SK-N-SH treated with all-trans-retinoic acid at 6 μM for 48 hours (cell line): Measurements from ENCODE around the gene PPP1R8.

ENCODE experiments used
- BACH2 ChIP-seq: fragments of 250-450 bp; sonication (Bioruptor Pico); IDR thresholded peaks from 2 replicates; pipeline ENCODE4 v1.9.0; 2021; ENCODE audit warnings: mild to moderate bottlenecking, borderline replicate concordance
- CREB5 ChIP-seq: fragments of 250-450 bp; sonication (Bioruptor Pico); IDR thresholded peaks from 2 replicates; pipeline ENCODE4 v1.5.1; 2020; ENCODE audit warnings: low read depth, mild to moderate bottlenecking, moderate library complexity
- GLIS3 ChIP-seq: fragments of 250-450 bp; sonication (Bioruptor Pico); IDR thresholded peaks from 2 replicates; pipeline ENCODE4 v1.5.0; 2020; ENCODE audit warnings: mild to moderate bottlenecking, moderate library complexity
- ISL1 ChIP-seq: fragments of 250-450 bp; sonication (Bioruptor Pico); IDR thresholded peaks from 2 replicates; pipeline ENCODE4 v2.1.2; 2022; ENCODE audit warnings: mild to moderate bottlenecking, moderate library complexity
- PATZ1 ChIP-seq: fragments of 250-450 bp; sonication (Bioruptor Pico); IDR thresholded peaks from 2 replicates; pipeline ENCODE4 v1.8.0; 2020; ENCODE audit warnings: mild to moderate bottlenecking, moderate library complexity, borderline replicate concordance
- PPARA ChIP-seq: fragments of 250-450 bp; sonication (Bioruptor Pico); IDR thresholded peaks from 2 replicates; pipeline ENCODE4 v1.5.0; 2020; ENCODE audit warnings: mild to moderate bottlenecking, borderline replicate concordance
- RARB ChIP-seq: fragments of 250-450 bp; sonication (Bioruptor Pico); IDR thresholded peaks from 2 replicates; pipeline ENCODE4 v1.8.0; 2021; ENCODE audit warnings: mild to moderate bottlenecking, moderate library complexity
- SNAI2 ChIP-seq: fragments of 250-450 bp; sonication (Bioruptor Pico); IDR thresholded peaks from 2 replicates; pipeline ENCODE4 v1.5.0; 2020; ENCODE audit warnings: mild to moderate bottlenecking, moderate library complexity
- TCF4 ChIP-seq: fragments of 250-450 bp; sonication (Bioruptor Pico); IDR thresholded peaks from 2 replicates; pipeline ENCODE4 v1.8.0; 2021; ENCODE audit warnings: mild to moderate bottlenecking, moderate library complexity, borderline replicate concordance
- ZFP3 ChIP-seq: fragments of 250-450 bp; sonication (Bioruptor Pico); IDR thresholded peaks from 2 replicates; pipeline ENCODE4 v1.5.0; 2020; ENCODE audit warnings: mild to moderate bottlenecking, moderate library complexity

GRCh38 chr1:27877115-27877416, 46.5 kb downstream of the PPP1R8 start:
- TF ChIP-seq ISL1 (CRISPR knock-in tag) = no peak
- no peak for TF ChIP-seq PPARA
- TF ChIP-seq SNAI2 (CRISPR knock-in tag) = no peak
- TF ChIP-seq GLIS3 = no peak
- TF ChIP-seq ZFP3 (CRISPR knock-in tag) = no peak
- TF ChIP-seq BACH2 (CRISPR knock-in tag) = no peak
- no peak for TF ChIP-seq RARB
- TF ChIP-seq PATZ1 (CRISPR knock-in tag) = no peak
- no peak for TF ChIP-seq CREB5
- no peak for TF ChIP-seq TCF4 (CRISPR knock-in tag)
